Heart right ventricle (tissue), 16 donors: ENCODE measurements around the gene COMMD1. TPM values are rescaled to one million over a fixed set of nuclear protein-coding genes. Genes with fewer than 3 reads are reported as not detected.

Experiments
- ATAC-seq, 8 donors: fragments of 200-7000 bp; cut with Tn5 transposase; one replicate each; pipeline ENCODE4 v1.9.1; 2020; ENCODE audit warnings: mild to moderate bottlenecking in 8 of 8, moderate library complexity in 8 of 8, moderate number of reproducible peaks in 1 of 8
- DNase-seq, 2 donors: peaks; one replicate each; pipeline ENCODE4 v3.0.0-alpha.2; 2020
- H3K27ac ChIP-seq, 10 donors: fragments of 200-600 bp; sonication (generic) in 2 of 10; one replicate each; pipeline versions ENCODE4 v1.5.0 to v1.8.0; 2020 to 2022; ENCODE audit warnings: mild to moderate bottlenecking in 3 of 10
- H3K27me3 ChIP-seq, 7 donors: fragments of 200-600 bp; one replicate each; pipeline ENCODE4 v1.8.0; 2021 to 2022; ENCODE audit warnings: mild to moderate bottlenecking in 2 of 7
- H3K36me3 ChIP-seq, 9 donors: fragments of 200-600 bp; sonication (generic) in 1 of 9; one replicate each; pipeline versions ENCODE4 v1.5.0 to v1.8.0; 2020 to 2022; ENCODE audit warnings: mild to moderate bottlenecking in 2 of 9
- H3K4me1 ChIP-seq, 9 donors: fragments of 200-600 bp; sonication (generic) in 1 of 9; one replicate each; pipeline versions ENCODE4 v1.5.0 to v1.8.0; 2020 to 2022; ENCODE audit warnings: mild to moderate bottlenecking in 4 of 9
- H3K4me3 ChIP-seq, 10 donors: fragments of 200-600 bp; sonication (generic) in 2 of 10; one replicate each; pipeline versions ENCODE4 v1.5.0 to v1.8.0; 2020 to 2022; ENCODE audit warnings: mild to moderate bottlenecking in 7 of 10, moderate library complexity in 2 of 10
- H3K9me3 ChIP-seq, 11 donors: fragments of 200-600 bp in 10 of 11; sonication (generic) in 2 of 11; one replicate each; pipeline versions ENCODE4 v1.5.0 to v1.8.0; 2013 to 2022; ENCODE audit warnings: mild to moderate bottlenecking in 2 of 11, control low read depth in 1 of 11, moderate library complexity in 1 of 11
- CTCF ChIP-seq, 9 donors: fragments of 200-600 bp; sonication (generic) in 2 of 9; IDR thresholded peaks; one replicate each; pipeline versions ENCODE4 v1.5.0 to v1.8.0; 2021 to 2022; ENCODE audit warnings: antibody characterized with exemption in 9 of 9, mild to moderate bottlenecking in 5 of 9, moderate library complexity in 1 of 9
- WGBS, 2 donors: extraction: QIAGEN DNeasy Blood & Tissue Kit; methylation state at CpG; one replicate each; pipeline ENCODE4 v1.1.7; 2013; ENCODE audit warnings: inconsistent platforms in 1 of 2; 5-methylcytosine and 5-hydroxymethylcytosine counted together
- intact Hi-C, 10 donors: fragments of 100-400 bp; cut with DNase I; formaldehyde crosslinking; loops; one replicate each; pipeline versions ENCODE4 v1.11.1 to v1.14.2; 2022
- polyA plus RNA-seq, 2 donors: library from polyadenylated mRNA; stranded (reverse); fragments of 200-250 nt; gene quantifications; one replicate each; pipeline ENCODE4 v1.2.3, GENCODE V29; 2013
- total RNA-seq, 10 donors: library from RNA; stranded (reverse); fragmentation: NEBNext Ultra II Directional in 3 of 10; extraction: Animal tissue kit (Norgen Biotek cat#: 25700) in 3 of 10; gene quantifications; one replicate each; pipeline versions ENCODE4 v1.2.1 to v1.2.4, GENCODE V29; 2021 to 2023
- donor health status: Arrhythmogenic right ventricular cardiomyopathy.
- donor health status: ischemic (EF 13 %, LVEDD 7.1; RV severe dilation, severe dysfunction).
- donor health status: healthy with polysubstance abuse.
- donor health status: DM: no; HTN: yes; CAD: no.
- donor health status: DM: no; HTN: no; CAD: no.
- donor health status: ischemic (EF 25% LVEDD 6.9; RV normal size, moderate dysfunction).
- donor health status: ischemic (EF 25% LVEDD 5.7; RV mildly dilated, moderate dysfunction).
- donor health status: healthy.
- donor health status: DM: yes; HTN: yes; CAD: no.
- donor health status: Ischemic cardiomyopathy.
- donor health status: ischemic (EF 35%, LVEDD 5.7; RV mildly dilated, moderate dysfunction).
- donor health status: nonischemic (EF 11% LVEDD 7.7; RV severe dilation, severe dysfunction).
- donor health status: DM: yes; HTN: yes; CAD: no.
- donor health status: PGD.
- donor health status: ischemic (EF 29% LVEDD 5.4; RV normal size, mild dysfunction).
- donor health status: nonischemic (EF 23%, LVEDD 6.1; RV moderate dilation, normal function).

The COMMD1 gene
- total and polyA plus RNA-seq, 12 donors, result 51.1 to 90.2 (median 64.4) TPM

GRCh38 chr2:62056341-62056740, 150.9 kb downstream of the COMMD1 start:
- ATAC-seq (no peak), DNase-seq (no peak)
- Histone ChIP-seq H3K9me3 (peaks cover 0 to 12% (median 0%) of the 10 kb centered on the region in 11 donors), H3K4me3 (no peak overlapping the region), H3K27me3 (no peaks in the 10 kb centered on the region), H3K36me3 (peaks cover 0 to 5% (median 0%) of the 10 kb centered on the region in 9 donors), H3K4me1 (peaks cover 0 to 13% (median 0%) of the 10 kb centered on the region in 9 donors), H3K27ac (no peak overlapping the region)
- intact Hi-C loops, result no loop called here
- WGBS, 2 donors, result 63 to 75% methylated on average over 5 of the region's 5 CpGs
- no peak for TF ChIP-seq CTCF (IDR thresholded peaks at IDR 0.05)

GRCh38 chr2:62065243-62065642, 159.8 kb downstream of the COMMD1 start:
- Histone ChIP-seq H3K4me1 (peaks cover 0 to 3% (median 0%) of the 10 kb centered on the region in 9 donors), H3K27ac (no peak overlapping the region), H3K9me3 (peaks cover 0 to 7% (median 0%) of the 10 kb centered on the region in 11 donors), H3K36me3 (no peaks in the 10 kb centered on the region), H3K4me3 (no peak overlapping the region), H3K27me3 (no peaks in the 10 kb centered on the region)
- no peak for TF ChIP-seq CTCF (IDR thresholded peaks at IDR 0.05)
- no peak for ATAC-seq
- no peak for DNase-seq
- intact Hi-C loops, result no loop called here

GRCh38 chr2:62071126-62071598, 165.7 kb downstream of the COMMD1 start:
- 81 to 85% methylated on average over 6 of the region's 6 CpGs for WGBS, 2 donors
- ATAC-seq, result no peak
- TF ChIP-seq CTCF (IDR thresholded peaks at IDR 0.05), result no peak
- Histone ChIP-seq H3K27ac (no peak overlapping the region), H3K27me3 (no peaks in the 10 kb centered on the region), H3K9me3 (peaks cover 0 to 14% (median 4%) of the 10 kb centered on the region in 11 donors), H3K4me1 (no peaks in the 10 kb centered on the region), H3K4me3 (no peak overlapping the region), H3K36me3 (peaks cover 0 to 11% (median 0%) of the 10 kb centered on the region in 9 donors)
- intact Hi-C loops, result no loop called here
- no peak for DNase-seq

- Histone ChIP-seq H3K27ac (no peak overlapping the region), H3K9me3 (peaks cover 0 to 14% (median 4%) of the 10 kb centered on the region in 11 donors), H3K27me3 (no peaks in the 10 kb centered on the region), H3K36me3 (peaks cover 0 to 11% (median 0%) of the 10 kb centered on the region in 9 donors), H3K4me1 (peaks cover 0 to 6% (median 0%) of the 10 kb centered on the region in 9 donors), H3K4me3 (no peak overlapping the region)
- DNase-seq (no peak), ATAC-seq (no peak)
- TF ChIP-seq CTCF (IDR thresholded peaks at IDR 0.05), result no peak
- 98% methylated on average over 7 of the region's 7 CpGs for WGBS, 2 donors
- intact Hi-C loops, result no loop called here
Observed at GRCh38 chr2:62071760-62072680, 166.5 kb downstream of the COMMD1 start.
